GM12872 (cell line): ENCODE measurements around the gene PRIMPOL.

Experiments used
- TF ChIP-seq, protein P1 (sequence below): IDR thresholded peaks from 3 replicates; pipeline ENCODE4 v1.5.1; 2011; ENCODE audit warnings: low read depth, mild to moderate bottlenecking, low read length, moderate library complexity; ENCODE audit not compliant: insufficient read depth

The PRIMPOL gene

DNA sequence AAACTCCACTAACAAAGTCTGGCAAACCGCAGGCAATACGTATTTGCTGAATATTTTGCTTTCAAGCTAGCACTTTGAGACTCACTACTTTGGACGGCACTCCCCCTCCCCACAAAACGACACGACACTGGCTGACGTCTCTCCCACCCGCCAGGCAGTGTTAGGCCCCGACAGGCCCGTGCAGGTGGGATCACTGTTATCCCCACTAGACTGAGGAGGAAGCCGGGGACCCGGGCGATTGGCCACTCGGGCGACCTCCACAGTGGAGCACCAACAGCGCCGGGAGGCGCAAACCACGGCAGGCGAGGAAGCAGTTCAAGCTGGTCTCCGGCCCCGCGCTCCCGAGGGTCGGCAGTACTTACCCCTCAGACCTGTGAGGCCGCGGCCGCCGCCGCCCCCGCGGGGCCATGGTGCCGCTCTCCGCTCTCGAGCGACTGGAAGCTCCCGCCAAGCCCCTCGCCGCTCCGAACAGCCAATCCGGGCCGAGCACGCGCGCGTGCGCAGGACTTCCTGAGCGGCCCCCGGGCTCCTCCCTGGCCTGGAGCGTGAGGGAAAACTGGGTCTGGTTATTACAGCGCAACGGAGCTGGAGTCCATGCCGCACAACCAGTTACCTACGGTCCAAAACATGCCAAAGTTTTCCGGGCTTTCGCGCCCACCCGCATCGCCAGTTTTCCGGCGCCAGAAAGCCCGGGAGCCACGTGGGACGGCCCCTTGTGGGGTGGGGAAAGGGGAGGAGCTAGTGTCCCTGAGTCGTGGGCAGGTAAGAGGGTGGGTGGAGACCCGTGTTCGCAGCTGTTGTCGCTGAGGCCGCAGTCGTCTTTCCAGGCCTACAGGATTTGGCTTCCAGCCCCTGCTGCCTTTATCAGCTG, 84.4 kb downstream of the PRIMPOL start, which contains the start of gene CENPU:
Gene CENPU (minus strand): TSS at position 443 of the 871 bp plus-strand sequence. CDS start 34 bp downstream, at position 409.
- TF ChIP-seq, protein P1, sequence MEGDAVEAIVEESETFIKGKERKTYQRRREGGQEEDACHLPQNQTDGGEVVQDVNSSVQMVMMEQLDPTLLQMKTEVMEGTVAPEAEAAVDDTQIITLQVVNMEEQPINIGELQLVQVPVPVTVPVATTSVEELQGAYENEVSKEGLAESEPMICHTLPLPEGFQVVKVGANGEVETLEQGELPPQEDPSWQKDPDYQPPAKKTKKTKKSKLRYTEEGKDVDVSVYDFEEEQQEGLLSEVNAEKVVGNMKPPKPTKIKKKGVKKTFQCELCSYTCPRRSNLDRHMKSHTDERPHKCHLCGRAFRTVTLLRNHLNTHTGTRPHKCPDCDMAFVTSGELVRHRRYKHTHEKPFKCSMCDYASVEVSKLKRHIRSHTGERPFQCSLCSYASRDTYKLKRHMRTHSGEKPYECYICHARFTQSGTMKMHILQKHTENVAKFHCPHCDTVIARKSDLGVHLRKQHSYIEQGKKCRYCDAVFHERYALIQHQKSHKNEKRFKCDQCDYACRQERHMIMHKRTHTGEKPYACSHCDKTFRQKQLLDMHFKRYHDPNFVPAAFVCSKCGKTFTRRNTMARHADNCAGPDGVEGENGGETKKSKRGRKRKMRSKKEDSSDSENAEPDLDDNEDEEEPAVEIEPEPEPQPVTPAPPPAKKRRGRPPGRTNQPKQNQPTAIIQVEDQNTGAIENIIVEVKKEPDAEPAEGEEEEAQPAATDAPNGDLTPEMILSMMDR: no peak

DNA sequence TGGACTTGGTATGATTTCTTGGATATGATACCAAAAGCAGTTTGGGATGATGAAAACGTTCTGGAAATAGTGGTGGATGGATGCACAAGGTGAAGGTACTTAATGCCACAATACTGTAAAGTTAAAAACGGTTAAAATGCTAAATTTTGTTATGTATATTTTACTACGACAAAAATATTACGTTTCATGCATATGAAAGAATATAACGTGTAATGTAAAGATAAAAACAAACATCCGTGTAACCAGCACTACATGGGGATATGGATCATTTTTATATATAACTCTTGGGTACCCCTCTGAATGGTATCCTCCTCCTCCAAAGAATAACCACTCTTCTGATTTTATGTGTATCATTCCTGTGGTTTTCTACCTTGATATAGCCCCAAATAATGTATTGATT, 85.2 kb downstream of the PRIMPOL start:
- TF ChIP-seq, protein P1: no peak

DNA sequence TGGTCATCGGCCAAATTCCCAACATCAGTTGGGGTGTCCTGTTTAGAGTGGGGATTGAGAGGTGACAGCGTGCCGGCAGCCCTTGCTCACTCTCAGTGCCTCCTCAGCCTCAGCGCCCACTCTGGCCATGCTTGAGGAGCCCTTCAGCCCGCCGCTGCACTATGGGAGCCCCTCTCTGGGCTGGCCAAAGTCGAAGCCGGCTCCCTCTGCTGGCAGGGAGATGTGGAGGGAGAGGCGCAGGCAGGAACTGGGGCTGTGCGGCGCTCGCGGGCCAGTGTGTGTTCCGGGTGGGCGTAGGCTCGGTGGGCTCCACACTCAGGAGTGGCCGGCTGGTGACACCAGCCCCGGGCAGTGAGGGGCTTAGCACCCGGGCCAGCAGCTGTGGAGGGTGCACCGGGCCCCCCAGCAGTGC, 91.4 kb downstream of the PRIMPOL start:
- TF ChIP-seq, protein P1: no peak

DNA sequence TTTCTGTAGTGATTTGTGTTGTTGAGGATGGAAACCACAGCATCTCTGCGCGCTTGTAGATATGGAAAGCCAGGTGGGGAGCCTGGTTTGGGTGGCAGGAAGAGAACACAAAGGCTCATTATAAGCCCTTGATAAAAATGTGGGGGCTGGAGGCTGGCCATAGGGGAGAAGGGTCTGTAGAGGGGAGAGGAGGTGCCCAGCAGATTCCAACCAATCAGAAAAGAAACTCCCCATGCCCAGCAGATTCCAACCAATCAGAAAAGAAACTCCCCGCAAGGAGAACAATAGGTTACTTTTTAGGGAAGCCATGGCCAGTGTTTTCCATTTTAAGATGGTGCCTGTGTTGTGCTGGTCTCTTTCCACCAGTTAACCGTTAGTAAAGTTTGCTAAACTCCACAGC, 94.1 kb downstream of the PRIMPOL start:
- TF ChIP-seq, protein P1: no peak

DNA sequence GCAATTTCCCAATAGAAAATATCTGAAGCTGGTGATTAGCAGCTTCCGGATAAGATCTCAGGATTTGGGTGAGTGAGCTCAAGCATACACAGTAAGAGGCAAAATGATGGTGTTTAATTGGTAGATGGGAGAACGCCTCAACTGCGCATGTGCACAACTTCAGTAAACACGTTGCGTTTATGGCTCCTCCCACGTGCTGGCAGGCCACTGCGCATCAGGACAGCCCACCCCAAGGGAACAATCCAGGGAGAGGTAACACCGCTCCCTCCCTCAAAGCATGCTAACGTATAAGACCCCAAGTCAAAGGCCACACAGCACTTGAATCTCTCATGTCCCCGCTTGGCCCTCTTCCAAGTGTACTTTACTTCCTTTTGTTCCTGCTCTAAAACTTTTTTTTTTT, 94.7 kb downstream of the PRIMPOL start:
- TF ChIP-seq, protein P1: no peak
